Muscle of leg (tissue), 11 donors: ENCODE data around the gene CTTNBP2NL. TPM values are rescaled to one million over a fixed set of nuclear protein-coding genes. Genes with fewer than 3 reads are reported as not detected.
"Not testable (repeated sequence)": the region's sequence is repeated elsewhere in the genome, so short reads cannot be mapped to it uniquely, and the experiment has no call there.

Experiments
- DNase-seq: peaks from one replicate; pipeline ENCODE4 v3.0.0; 2013
- H3K27ac ChIP-seq: one replicate; pipeline ENCODE4 v1.5.1; 2013; ENCODE audit warnings: mild to moderate bottlenecking, low read length, control low read depth
- H3K27me3 ChIP-seq: one replicate; pipeline ENCODE4 v1.6.1; 2013; ENCODE audit warnings: low read length; ENCODE audit not compliant: control insufficient read depth, insufficient read depth
- H3K36me3 ChIP-seq: one replicate; pipeline ENCODE4 v1.6.1; 2013; ENCODE audit warnings: low read length; ENCODE audit not compliant: control insufficient read depth, insufficient read depth
- H3K4me1 ChIP-seq: one replicate; pipeline ENCODE4 v1.6.1; 2013; ENCODE audit warnings: low read length; ENCODE audit not compliant: control insufficient read depth, insufficient read depth
- H3K4me3 ChIP-seq: one replicate; pipeline ENCODE4 v1.5.1; 2013; ENCODE audit warnings: low read length, control low read depth
- H3K9me3 ChIP-seq: replicated peaks from 2 replicates; pipeline ENCODE4 v1.6.1; 2013; ENCODE audit warnings: low read depth, low read length; ENCODE audit not compliant: control insufficient read depth
- WGBS: methylation state at CpG from one replicate; pipeline ENCODE4 v1.1.5; 2013; ENCODE audit warnings: missing lambda C conversion rate; ENCODE audit not compliant: insufficient coverage; 5-methylcytosine and 5-hydroxymethylcytosine counted together
- polyA plus RNA-seq, 8 donors: library from polyadenylated mRNA; unstranded; fragments of 120-200 nt; gene quantifications; one replicate each; pipeline versions ENCODE4 v1.2.1 to v1.2.3, GENCODE V29; 2013; ENCODE audit warnings: inconsistent platforms in 1 of 8, low replicate concordance in 1 of 8; ENCODE audit not compliant: insufficient read length in 8 of 8, insufficient read depth in 1 of 8
- total RNA-seq: library from RNA; stranded (reverse); fragments of 120-200 nt; gene quantifications from one replicate; pipeline ENCODE4 v1.2.4, GENCODE V29; 2013

CTTNBP2NL gene
- total and polyA plus RNA-seq, 9 donors: 8.3 to 19.4 (median 15.1) TPM

- no CpG with 5 or more reads among the region's 1 CpG for WGBS
- H3K4me1 ChIP-seq: no peaks in the 10 kb centered on the region
Observed at GRCh38 chr1:112444269-112444668, 48.3 kb downstream of the CTTNBP2NL start.

GRCh38 chr1:112445596-112445995 lies 49.6 kb downstream of the CTTNBP2NL start:
- no CpG with 5 or more reads among the region's 1 CpG for WGBS
- H3K4me3 ChIP-seq: no peak overlapping the region
- no peak for DNase-seq
- no peak overlapping the region for H3K27ac ChIP-seq
- H3K27me3 ChIP-seq: no peaks in the 10 kb centered on the region
- no peaks in the 10 kb centered on the region for H3K9me3 ChIP-seq
- peaks cover 14% of the 10 kb centered on the region for H3K36me3 ChIP-seq
- H3K4me1 ChIP-seq: no peaks in the 10 kb centered on the region

More at GRCh38 chr1:112444269-112444668, 48.3 kb downstream of the CTTNBP2NL start:
- no peak overlapping the region for H3K27ac ChIP-seq
- H3K27me3 ChIP-seq: no peaks in the 10 kb centered on the region
- H3K4me3 ChIP-seq: no peak overlapping the region
- H3K9me3 ChIP-seq: no peaks in the 10 kb centered on the region
- DNase-seq: no peak
- peaks cover 8% of the 10 kb centered on the region for H3K36me3 ChIP-seq

GRCh38 chr1:112446411-112446810 lies 50.4 kb downstream of the CTTNBP2NL start:
- WGBS: no CpG with 5 or more reads among the region's 1 CpG
- no peak for DNase-seq
- H3K27me3 ChIP-seq: no peaks in the 10 kb centered on the region
- no peaks in the 10 kb centered on the region for H3K9me3 ChIP-seq
- H3K4me3 ChIP-seq: no peak overlapping the region
- H3K4me1 ChIP-seq: no peaks in the 10 kb centered on the region
- peaks cover 14% of the 10 kb centered on the region for H3K36me3 ChIP-seq
- no peak overlapping the region for H3K27ac ChIP-seq

- Histone ChIP-seq H3K36me3 (peaks cover 23% of the 10 kb centered on the region), H3K4me1 (no peaks in the 10 kb centered on the region), H3K9me3 (no peaks in the 10 kb centered on the region), H3K27ac (no peak overlapping the region), H3K4me3 (no peak overlapping the region), H3K27me3 (no peaks in the 10 kb centered on the region)
- 100% methylated on average over 1 of the region's 8 CpGs for WGBS
- no peak for DNase-seq
Observed at GRCh38 chr1:112448904-112449629, 53.1 kb downstream of the CTTNBP2NL start.

GRCh38 chr1:112449630-112449983 lies 53.6 kb downstream of the CTTNBP2NL start:
- H3K4me1 ChIP-seq: no peaks in the 10 kb centered on the region
- H3K27ac ChIP-seq: no peak overlapping the region
- no peak for DNase-seq
- H3K9me3 ChIP-seq: no peaks in the 10 kb centered on the region
- no peaks in the 10 kb centered on the region for H3K27me3 ChIP-seq
- H3K4me3 ChIP-seq: no peak overlapping the region
- peaks cover 27% of the 10 kb centered on the region for H3K36me3 ChIP-seq

- no peak for DNase-seq
- Histone ChIP-seq H3K27ac (no peak overlapping the region), H3K36me3 (peaks cover 27% of the 10 kb centered on the region), H3K9me3 (no peaks in the 10 kb centered on the region), H3K27me3 (no peaks in the 10 kb centered on the region), H3K4me1 (no peaks in the 10 kb centered on the region), H3K4me3 (no peak overlapping the region)
Observed at GRCh38 chr1:112450773-112451172, 54.8 kb downstream of the CTTNBP2NL start.

GRCh38 chr1:112451301-112451700 lies 55.3 kb downstream of the CTTNBP2NL start:
- not testable (repeated sequence) for DNase-seq, H3K4me1 ChIP-seq, H3K27ac ChIP-seq, H3K27me3 ChIP-seq, H3K4me3 ChIP-seq, H3K9me3 ChIP-seq
- 100% methylated on average over 1 of the region's 3 CpGs for WGBS
- H3K36me3 ChIP-seq: peaks cover 32% of the 10 kb centered on the region

GRCh38 chr1:112453876-112454275 lies 57.9 kb downstream of the CTTNBP2NL start:
- DNase-seq: no peak
- Histone ChIP-seq H3K27ac (no peak overlapping the region), H3K4me3 (no peak overlapping the region), H3K27me3 (no peaks in the 10 kb centered on the region), H3K4me1 (no peaks in the 10 kb centered on the region), H3K36me3 (peaks cover 48% of the 10 kb centered on the region), H3K9me3 (no peaks in the 10 kb centered on the region)
- no CpG with 5 or more reads among the region's 1 CpG for WGBS

GRCh38 chr1:112454316-112454715 lies 58.3 kb downstream of the CTTNBP2NL start:
- Histone ChIP-seq H3K9me3 (no peaks in the 10 kb centered on the region), H3K27me3 (no peaks in the 10 kb centered on the region), H3K4me3 (no peak overlapping the region), H3K27ac (no peak overlapping the region), H3K4me1 (no peaks in the 10 kb centered on the region), H3K36me3 (peaks cover 44% of the 10 kb centered on the region)
- DNase-seq: no peak
- 100% methylated on average over 2 of the region's 3 CpGs for WGBS

- WGBS: no CpG with 5 or more reads among the region's 2 CpGs
- H3K4me1 ChIP-seq: no peaks in the 10 kb centered on the region
- no peaks in the 10 kb centered on the region for H3K9me3 ChIP-seq
- DNase-seq: no peak
- peaks cover 44% of the 10 kb centered on the region for H3K36me3 ChIP-seq
- no peaks in the 10 kb centered on the region for H3K27me3 ChIP-seq
- H3K4me3 ChIP-seq: no peak overlapping the region
- no peak overlapping the region for H3K27ac ChIP-seq
Observed at GRCh38 chr1:112457241-112457640, 61.2 kb downstream of the CTTNBP2NL start.

- Histone ChIP-seq H3K9me3 (no peaks in the 10 kb centered on the region), H3K27me3 (no peaks in the 10 kb centered on the region), H3K27ac (no peak overlapping the region), H3K4me3 (no peak overlapping the region), H3K36me3 (peaks cover 40% of the 10 kb centered on the region), H3K4me1 (no peaks in the 10 kb centered on the region)
- no peak for DNase-seq
Observed at GRCh38 chr1:112457955-112458354, 61.9 kb downstream of the CTTNBP2NL start.
